ENCODE measurements around the gene MAP2. TPM values are rescaled to one million over a fixed set of nuclear protein-coding genes. Genes with fewer than 3 reads are reported as not detected.

The MAP2 gene
- total and polyA plus RNA-seq, 10 of the 15 experiments (the other 5 are each of a cell fraction or from before 2014, with no cell fraction given): 0.01 TPM; not detected in 9

DNA sequence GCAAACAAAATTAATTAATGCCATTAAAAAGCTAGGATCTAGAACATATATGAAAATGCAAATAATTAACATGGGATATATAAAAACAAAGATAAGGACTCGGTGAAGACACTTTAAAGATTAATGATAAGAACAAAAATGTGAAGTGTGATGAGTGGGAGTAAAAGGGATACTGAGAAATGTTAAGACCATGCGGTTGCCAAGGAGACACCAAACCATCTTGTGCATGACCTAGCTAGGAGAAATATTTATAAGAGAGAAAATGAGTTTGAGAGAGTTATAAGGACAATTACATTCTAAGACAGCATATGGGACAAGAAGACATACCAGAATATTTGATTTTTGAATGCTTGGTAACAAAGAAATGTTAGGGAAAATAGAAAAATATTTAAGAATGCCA, 25.4 kb upstream of the MAP2 start (continued):
- no peak for TF ChIP-seq CTCF (IDR thresholded peaks at IDR 0.05 in 2 of 3, conservative IDR thresholded peaks at IDR 0.05 in 1 of 3; ENCODE audit: control insufficient read depth in 2 of 3, extremely low read depth in 1 of 3, insufficient read depth in 1 of 3, low read depth in 3 of 3, low read length in 3 of 3)
- TF ChIP-seq MTA3 (IDR thresholded peaks at IDR 0.05; ENCODE audit: borderline replicate concordance, low read length): no peak
- TF ChIP-seq GABPA (IDR thresholded peaks at IDR 0.05; ENCODE audit: low read depth): no peak

DNA sequence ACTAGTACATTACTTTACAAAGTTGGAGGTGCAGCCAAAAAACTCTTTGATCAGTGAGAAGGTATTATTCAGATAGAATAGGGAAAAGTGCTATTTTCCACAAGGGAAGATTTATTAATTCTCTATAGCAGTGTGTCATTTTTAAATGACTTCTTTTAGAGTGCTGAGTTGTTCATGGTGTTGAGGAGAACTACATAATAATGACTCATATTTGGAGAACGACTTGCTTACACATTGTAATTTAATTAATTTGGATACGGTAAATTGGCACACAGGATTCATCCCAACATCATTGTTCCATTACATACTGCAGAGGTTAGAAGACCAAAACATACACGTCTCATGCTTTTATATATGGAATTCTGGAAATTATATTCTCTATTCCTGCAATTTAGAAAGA, 22.1 kb upstream of the MAP2 start:
- H3K4me1 ChIP-seq (ENCODE audit: control insufficient read depth, insufficient read depth, low read length): no peaks in the 10 kb centered on the region
- WGBS (ENCODE audit: insufficient coverage, insufficient replicate concordance, low lambda C conversion rate, missing lambda C conversion rate): 22% methylated on average over 3 of the region's 3 CpGs
- H3K9ac ChIP-seq (ENCODE audit: control insufficient read depth, insufficient read depth, low read length): no peak overlapping the region
- intact Hi-C loops (cut with micrococcal nuclease; ENCODE audit: unreplicated experiment) (no loop called here), in situ Hi-C loops (cut with MboI) (no loop called here)
- H3K27me3 ChIP-seq (replicated peaks in 1 of 2; ENCODE audit: control insufficient read depth in 2 of 2, insufficient read depth in 2 of 2, low read length in 1 of 2): no peaks in the 10 kb centered on the region; a peak in 1 of 4 replicates
- no peak overlapping the region for H2AFZ ChIP-seq (ENCODE audit: control insufficient read depth, low read depth, low read length)
- H4K20me1 ChIP-seq (ENCODE audit: control insufficient read depth, insufficient read depth): no peaks in the 10 kb centered on the region
- no peak for TF ChIP-seq SIX5 (IDR thresholded peaks at IDR 0.05; ENCODE audit: low read depth, low read length, severe bottlenecking)
- TF ChIP-seq TCF7 (IDR thresholded peaks at IDR 0.05; ENCODE audit: borderline replicate concordance): no peak
- TF ChIP-seq RAD51 (IDR thresholded peaks at IDR 0.05): no peak
- no peak for TF ChIP-seq ZSCAN29 (IDR thresholded peaks at IDR 0.05)
- TF ChIP-seq TARDBP (IDR thresholded peaks at IDR 0.05; ENCODE audit: borderline replicate concordance): no peak
- no peak overlapping the region for H3K27ac ChIP-seq (ENCODE audit: control insufficient read depth, insufficient read depth)
- no peak overlapping the region for H3K4me2 ChIP-seq (ENCODE audit: control insufficient read depth, insufficient read depth)
- H3K9me3 ChIP-seq (replicated peaks; ENCODE audit: control insufficient read depth, insufficient read depth, low read length): no peaks in the 10 kb centered on the region
- H3K36me3 ChIP-seq (ENCODE audit: control insufficient read depth in 2 of 2, insufficient read depth in 2 of 2, low read length in 1 of 2): no peaks in the 10 kb centered on the region
- DNase-seq (ENCODE audit: low read depth, low spot score) (no peak), ATAC-seq (no peak), FAIRE-seq (no peak)
- no TSS peak for BruUV-seq (replicated peaks)
- ChIA-PET CTCF (no interaction called here), POLR2A (no interaction called here), SMC1A (ENCODE audit: uncharacterized antibody, unreplicated experiment) (no interaction called here), RAD21 (ENCODE audit: unreplicated experiment) (no interaction called here)
- no peaks in the 10 kb centered on the region for H3K79me2 ChIP-seq (ENCODE audit: control insufficient read depth, insufficient read depth, low read length)
- H3K4me3 ChIP-seq: no peak overlapping the region

Data from GM12878 (cell line).